K562 (cell line): Measurements from ENCODE around the gene TTC4.

Source experiments
- CTCF ChIP-seq, 3 experiments: IDR thresholded peaks in 2 of 3; conservative IDR thresholded peaks in 1 of 3; 2 replicates each; pipeline ENCODE4 v1.5.1; 2011 to 2012; ENCODE audit warnings: low read length in 3 of 3, mild to moderate bottlenecking in 3 of 3, control low read depth in 2 of 3, improper control_type of control experiment in 1 of 3, inconsistent platforms in 1 of 3, low read depth in 1 of 3, mixed read lengths in 1 of 3, moderate library complexity in 1 of 3; ENCODE audit not compliant: insufficient read depth in 2 of 3
- EZH2 ChIP-seq: IDR thresholded peaks from 2 replicates; pipeline ENCODE4 v1.6.1; 2012; ENCODE audit warnings: low read depth, mild to moderate bottlenecking, inconsistent platforms, low read length, borderline replicate concordance
- HNRNPL ChIP-seq: fragments of 200-400 bp; formaldehyde crosslinking; IDR thresholded peaks from 2 replicates; pipeline ENCODE4 v1.6.1; 2017; ENCODE audit warnings: low read depth, mild to moderate bottlenecking, low read length
- PHF20 ChIP-seq: fragments of 450-650 bp; IDR thresholded peaks from 2 replicates; pipeline ENCODE4 v1.6.1; 2018; ENCODE audit not compliant: partially characterized antibody
- POLR2A ChIP-seq: fragments of 450-650 bp; conservative IDR thresholded peaks from 2 replicates; pipeline ENCODE4 v1.6.1; 2016
- POLR2AphosphoS5 ChIP-seq: IDR thresholded peaks from 2 replicates; pipeline ENCODE4 v1.6.1; 2011; ENCODE audit warnings: mild to moderate bottlenecking, low read depth, low read length, moderate library complexity; ENCODE audit not compliant: control insufficient read depth, insufficient read depth
- SMAD2 ChIP-seq: fragments of 150-350 bp; IDR thresholded peaks from 2 replicates; pipeline ENCODE4 v1.6.1; 2014; ENCODE audit warnings: low read depth, mild to moderate bottlenecking, low read length
- YY1 ChIP-seq, 3 experiments: IDR thresholded peaks; 2 replicates each; pipeline ENCODE4 v1.6.1; 2011; ENCODE audit warnings: low read length in 2 of 3, mild to moderate bottlenecking in 2 of 3, moderate library complexity in 2 of 3, borderline replicate concordance in 1 of 3, control low read depth in 1 of 3, low read depth in 1 of 3; ENCODE audit not compliant: insufficient read depth in 3 of 3, insufficient replicate concordance in 2 of 3, control insufficient read depth in 1 of 3, insufficient read length in 1 of 3; ENCODE audit errors: extremely low read depth in 1 of 3
- ZKSCAN1 ChIP-seq: fragments of 150-350 bp; IDR thresholded peaks from 2 replicates; pipeline ENCODE4 v1.6.1; 2016; ENCODE audit warnings: low read depth, low read length
- ZNF121 ChIP-seq: sonication (generic); formaldehyde crosslinking; conservative IDR thresholded peaks from 2 replicates; pipeline ENCODE4 v1.8.0; 2022; ENCODE audit warnings: missing genetic modification reagents

DNA sequence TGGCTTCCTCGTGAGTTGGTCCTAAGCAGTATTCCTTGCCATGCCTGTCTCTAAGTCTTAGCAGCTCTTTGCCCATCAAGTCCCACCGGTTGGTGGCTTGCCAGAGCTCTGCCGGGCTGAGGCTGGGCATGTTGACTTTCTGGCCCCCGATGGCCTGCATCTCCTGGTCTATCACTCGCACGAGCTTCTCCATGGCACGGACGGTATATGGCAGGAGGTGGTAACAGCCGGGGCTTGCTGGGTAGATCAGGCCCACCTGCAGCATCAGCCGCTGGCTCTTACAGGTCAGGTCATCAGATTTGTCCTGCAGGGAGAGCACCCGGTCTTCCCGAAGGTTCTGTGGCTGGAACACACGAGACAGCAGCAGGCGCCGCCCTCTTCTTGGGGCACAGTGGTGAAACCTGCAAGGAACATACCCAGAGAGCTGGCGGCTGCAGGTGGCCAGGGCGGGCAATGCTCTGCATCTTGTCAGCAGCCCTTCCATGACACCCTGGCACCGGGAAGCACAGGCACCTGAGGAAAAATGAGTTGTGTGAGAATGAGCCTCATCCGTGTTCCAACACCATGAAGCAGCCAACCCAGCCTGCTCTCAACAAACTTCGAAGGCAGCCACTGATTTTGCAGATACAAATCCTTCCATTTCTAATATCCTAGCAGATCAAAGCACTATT is 43.2 kb downstream of the TTC4 start:
- TF ChIP-seq ZNF121 (CRISPR knock-in tag) (no peak), CTCF (IDR thresholded peaks at IDR 0.05 in 2 of 3, conservative IDR thresholded peaks at IDR 0.05 in 1 of 3; ENCODE audit: insufficient read depth in 2 of 3, low read depth in 1 of 3, low read length in 3 of 3) (no peak), EZH2 (no peak), SMAD2 (no peak), ZKSCAN1 (no peak), PHF20 (no peak), POLR2AphosphoS5 (no peak), POLR2A (no peak), YY1 (IDR thresholded peaks at IDR 0.05; ENCODE audit: borderline replicate concordance in 1 of 3, control insufficient read depth in 1 of 3, extremely low read depth in 1 of 3, insufficient read depth in 3 of 3, insufficient read length in 1 of 3, insufficient replicate concordance in 2 of 3, low read depth in 1 of 3, low read length in 2 of 3) (no peak), HNRNPL (no peak)
